Hippocampal formation (tissue), 2 donors: ENCODE data around the gene NEK7.

ENCODE experiments used
- DNase-seq, 2 donors: peaks; one replicate each; lab custom pipeline; 2025; lab: John Stamatoyannopoulos, UW

Gene NEK7

DNA sequence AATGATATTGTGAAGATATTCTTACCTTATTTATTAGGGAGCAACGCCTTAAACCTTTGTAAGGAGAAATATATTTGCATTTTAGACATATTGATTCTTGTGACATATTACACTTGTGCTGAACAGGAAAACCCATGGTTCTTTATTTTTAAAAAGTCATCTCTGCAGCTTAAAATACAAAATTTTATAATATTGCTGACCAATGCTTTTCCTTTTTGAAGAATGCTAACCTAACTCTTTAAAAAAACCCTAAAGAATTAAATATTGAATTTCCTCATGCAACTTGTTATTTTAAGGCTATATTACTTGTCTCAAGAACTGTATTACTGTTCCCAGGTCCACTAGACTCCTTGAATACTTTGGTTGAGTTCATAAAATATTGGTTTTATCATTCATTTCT is 99.0 kb downstream of the NEK7 start:
- DNase-seq = no peak

- no peak for DNase-seq
Observed at GRCh38 chr1:198258491-198258890, 101.7 kb downstream of the NEK7 start.

DNA sequence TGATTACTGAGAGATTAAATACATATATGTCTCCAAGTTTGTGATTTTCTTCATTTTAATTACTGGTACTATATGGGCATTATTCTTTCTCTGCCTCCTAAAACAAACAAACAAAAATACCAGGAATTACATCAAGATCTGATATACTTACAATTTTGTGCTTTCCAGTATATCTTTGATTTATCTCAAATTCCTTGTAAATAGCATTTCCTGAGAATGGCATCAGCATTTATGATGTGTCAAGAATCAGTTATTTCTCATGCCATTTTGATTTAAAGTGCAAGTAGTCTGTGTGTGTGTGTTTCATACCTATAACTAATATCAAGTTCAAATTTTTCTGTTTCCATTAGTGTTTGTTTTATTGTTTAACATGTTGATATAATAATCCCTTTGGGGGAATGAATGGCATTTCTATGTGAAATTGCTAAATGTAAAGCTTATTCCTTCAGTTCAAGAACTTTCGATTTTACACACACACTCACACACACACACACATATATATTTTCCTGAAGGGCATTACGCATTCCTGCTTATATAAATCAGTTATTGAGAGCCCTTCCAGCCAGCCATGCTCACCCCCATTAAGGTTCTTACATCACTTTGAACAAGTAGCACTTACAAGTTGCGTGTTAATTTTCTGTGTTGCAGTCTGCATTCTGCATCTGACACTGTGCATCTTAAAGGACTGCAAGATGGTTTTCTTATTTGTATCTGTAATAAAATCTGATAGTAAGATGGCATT is 102.7 kb downstream of the NEK7 start:
- no peak for DNase-seq

DNA sequence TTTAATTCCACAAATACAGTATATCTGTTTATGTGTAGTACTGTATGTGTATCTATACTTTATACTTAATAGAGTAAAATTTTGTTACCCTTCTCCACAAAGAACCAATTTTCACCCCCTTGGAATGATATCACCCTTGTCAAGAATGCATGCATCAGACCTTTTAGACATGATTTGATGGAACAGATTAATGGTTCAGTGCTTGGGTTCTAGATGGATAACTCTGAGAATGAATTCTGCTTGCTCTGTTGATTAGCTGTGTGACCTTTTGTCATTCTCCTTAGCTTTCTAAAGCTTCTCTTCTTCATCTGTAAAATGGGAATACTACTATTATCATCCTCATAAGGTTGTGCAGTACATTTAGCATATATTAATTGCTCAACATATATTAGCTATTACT is 105.1 kb downstream of the NEK7 start:
- no peak for DNase-seq

DNA sequence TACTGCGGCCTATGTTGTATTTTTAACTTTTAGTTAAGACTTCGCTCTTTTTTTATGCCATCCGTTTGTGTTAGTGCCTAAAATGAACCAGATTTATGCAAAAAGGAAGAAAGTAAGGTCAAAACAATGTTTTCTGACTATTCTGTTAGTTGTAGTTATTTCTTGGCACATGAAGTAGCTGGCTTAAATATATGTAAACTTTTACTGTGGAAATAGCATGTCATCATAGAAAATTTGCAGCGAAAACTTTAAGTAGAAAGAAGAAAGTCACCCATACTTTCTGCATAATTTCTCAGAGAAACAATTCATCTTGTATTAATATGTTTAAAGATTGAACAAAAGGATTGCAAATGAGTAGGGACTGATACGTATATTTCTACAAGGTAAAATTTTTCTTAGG is 106.4 kb downstream of the NEK7 start:
- DNase-seq = no peak

DNA sequence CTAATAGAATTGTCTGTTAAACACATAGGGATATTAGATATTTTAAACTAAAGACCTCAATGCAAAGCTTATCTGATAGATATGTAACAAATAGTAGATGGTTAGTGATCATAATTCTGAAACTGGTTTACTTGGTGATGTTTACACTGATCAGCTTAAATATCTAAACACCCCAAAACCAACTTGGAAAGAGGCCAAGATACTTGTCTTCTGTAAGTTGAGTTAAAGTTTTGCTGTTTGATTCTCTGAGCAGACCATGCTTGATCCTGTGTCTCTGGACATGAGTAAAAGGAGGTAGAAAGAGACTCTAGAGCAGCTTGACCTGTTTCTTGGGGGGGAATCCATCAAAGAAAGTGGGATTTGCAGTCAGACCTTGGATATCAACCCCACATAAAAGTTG is 107.5 kb downstream of the NEK7 start:
- DNase-seq = no peak

DNA sequence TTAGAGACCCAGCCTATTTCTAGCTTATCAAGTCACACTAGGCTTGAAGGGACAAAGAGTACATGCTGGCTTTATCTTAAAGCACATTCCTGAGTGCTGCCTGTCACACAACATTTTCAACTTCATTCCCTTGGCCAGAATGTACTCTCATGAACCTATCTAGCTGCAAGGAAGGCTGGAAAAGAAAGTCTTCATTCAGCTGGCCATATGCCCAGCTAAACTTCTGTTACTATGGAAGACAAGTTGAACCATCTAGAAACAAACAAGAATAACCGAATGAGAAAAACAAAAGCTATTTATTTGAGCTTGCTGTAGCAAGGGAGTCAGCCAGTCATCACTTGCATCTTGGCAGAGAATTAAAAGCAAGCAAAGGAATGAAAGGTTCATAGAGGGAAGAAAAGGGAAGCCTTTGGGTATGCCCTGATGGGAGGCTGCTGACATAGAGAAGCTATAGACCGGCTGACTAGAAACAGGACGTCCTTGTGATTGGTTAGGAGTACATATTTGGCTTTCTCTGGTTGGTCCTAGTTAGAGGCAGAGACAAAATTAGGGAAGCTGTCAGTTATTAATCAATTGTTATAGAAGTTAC is 108.4 kb downstream of the NEK7 start:
- no peak for DNase-seq

DNA sequence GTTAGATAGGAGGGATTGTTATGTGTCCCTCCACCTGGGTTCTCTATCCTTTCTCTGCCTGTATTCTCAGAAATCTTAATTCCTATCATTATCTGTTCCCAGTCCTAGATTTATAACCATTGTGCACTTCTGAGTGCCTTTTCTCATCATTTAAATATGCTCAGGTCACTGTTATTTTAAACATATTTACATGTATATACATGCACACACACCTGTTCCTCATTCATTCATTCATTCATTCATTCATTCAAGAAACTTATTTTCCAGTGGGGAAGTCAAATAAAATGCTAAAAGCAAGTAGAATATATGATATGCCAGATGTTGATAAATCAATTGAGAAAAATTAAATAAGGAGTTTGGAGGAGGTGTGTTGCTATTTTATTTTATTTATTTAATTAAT is 110.3 kb downstream of the NEK7 start:
- DNase-seq = no peak

DNA sequence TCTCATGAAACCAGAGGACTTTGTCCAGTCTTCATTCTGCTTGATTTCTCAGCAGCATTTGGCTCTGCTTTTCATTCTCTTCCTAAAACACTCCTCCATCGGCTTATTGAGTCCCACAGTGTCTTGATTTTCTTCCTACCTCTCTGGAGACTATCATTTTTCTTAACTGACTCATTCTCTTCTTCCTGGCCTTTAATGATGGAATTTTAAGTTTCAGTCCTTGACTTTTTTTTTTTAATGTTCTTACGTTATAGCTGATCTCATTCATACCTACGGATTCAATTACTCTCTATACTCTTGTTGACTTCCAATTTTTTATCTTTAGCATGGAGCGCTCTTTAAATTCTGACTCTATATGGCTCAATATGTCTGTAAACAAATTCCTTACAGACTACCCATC is 111.1 kb downstream of the NEK7 start:
- DNase-seq = no peak

DNA sequence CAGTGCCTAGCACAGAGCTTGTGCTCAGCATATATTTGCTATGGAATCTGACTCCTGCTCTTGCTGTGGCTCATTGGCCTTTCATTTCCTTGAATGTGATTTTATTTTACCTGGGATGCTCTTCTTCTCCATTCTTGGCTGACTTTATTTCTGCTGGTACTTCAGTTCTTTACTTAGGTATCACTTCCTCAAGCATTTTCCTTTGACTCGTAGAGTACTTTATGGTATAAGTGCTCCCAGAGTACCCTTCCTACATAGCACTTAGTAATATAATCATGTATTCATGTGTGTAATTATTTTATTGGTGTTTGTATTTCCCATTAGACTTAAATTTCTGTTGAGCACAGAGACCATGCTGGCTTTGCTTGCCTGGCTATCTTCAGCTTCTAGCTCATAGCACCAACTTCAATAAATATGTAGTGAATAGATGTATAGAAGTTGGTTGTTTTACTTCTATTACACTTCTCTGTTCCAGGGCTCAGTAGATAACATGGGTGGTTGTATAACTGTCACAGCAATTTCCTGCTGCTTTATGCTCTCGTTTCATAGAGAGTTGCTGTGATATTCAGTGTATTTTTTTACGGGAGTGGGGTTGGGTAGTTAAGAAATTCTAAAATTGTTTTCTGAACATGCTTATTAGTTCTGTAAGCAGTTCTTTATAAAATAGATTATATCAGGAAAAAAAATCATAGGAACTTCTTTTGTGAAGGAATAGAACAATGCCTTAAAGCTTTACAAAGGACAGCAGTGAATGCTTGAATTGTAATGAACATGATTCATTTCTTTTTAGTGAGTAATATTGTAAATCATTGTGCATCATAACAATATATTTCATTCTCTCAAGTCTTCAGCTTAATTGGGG is 112.2 kb downstream of the NEK7 start:
- no peak for DNase-seq

GRCh38 chr1:198269646-198269940 is 112.8 kb downstream of the NEK7 start:
- no peak for DNase-seq

DNA sequence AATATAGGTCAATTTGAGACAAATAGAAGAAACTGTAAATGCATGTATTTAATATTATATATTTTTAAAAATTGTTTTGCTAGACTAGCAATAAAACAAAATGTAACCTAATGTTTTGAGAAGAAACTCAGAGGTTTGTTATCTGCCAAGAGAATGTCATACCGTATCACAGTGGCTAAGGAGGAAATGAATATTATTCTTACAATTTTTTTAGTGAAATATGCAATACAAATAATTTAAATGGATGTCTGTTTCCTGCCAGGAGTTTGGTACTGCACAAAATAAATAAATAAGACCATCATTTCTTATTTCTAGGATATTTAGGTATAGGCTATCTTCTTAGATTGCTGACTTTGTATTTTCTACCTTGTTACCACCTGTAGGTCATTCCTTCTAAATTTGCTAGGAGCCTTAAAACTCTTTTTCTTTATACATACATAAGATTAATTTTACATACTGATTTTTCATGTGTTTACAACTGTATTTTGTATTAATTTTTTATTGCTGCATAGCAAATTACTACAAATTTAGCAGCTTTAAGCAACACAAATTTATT is 113.6 kb downstream of the NEK7 start:
- no peak for DNase-seq

DNA sequence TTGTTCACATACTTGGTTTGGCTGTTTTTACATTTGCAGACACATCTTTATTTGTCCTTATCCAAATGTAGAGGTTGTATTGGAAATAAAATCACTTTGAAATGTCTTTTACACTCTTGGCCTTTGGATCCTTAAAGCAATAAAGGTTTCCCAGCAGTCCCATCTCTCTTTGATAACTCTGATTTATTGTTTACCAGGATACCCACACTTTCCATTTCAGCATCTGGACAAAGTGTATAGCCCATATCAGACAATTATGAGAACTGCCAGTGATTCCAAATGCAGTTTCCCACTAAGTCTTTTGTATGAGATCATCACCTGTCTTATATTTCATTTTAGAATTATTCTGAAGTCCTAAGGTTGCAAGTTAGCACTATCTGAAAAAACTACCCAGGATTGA is 114.7 kb downstream of the NEK7 start:
- DNase-seq = no peak

GRCh38 chr1:198272492-198272891 is 115.7 kb downstream of the NEK7 start:
- DNase-seq = no peak

DNA sequence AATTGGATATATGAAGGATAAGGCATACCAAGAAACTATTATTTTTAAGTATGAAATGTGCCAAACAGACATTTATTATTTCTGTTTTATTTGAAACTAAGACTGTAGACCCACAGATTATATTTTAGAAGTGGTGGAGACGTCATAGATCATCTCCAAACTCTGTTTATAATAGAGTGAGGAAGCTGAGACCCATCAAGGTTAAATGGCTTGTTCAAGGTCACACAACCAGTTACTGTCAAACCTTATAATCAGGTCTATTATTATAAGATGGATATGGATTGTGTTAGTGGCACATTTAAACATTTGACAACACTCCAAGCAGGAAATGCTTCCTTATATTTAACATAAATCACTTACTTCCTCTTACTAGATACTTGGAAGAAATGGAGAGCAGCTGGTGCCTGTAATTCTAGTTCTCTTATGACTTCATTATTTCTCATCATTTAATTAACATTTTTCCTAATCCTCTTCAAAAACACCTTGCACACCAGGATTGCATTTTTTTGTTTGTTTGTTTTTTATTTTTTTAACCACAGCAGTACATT is 117.0 kb downstream of the NEK7 start:
- no peak for DNase-seq

DNA sequence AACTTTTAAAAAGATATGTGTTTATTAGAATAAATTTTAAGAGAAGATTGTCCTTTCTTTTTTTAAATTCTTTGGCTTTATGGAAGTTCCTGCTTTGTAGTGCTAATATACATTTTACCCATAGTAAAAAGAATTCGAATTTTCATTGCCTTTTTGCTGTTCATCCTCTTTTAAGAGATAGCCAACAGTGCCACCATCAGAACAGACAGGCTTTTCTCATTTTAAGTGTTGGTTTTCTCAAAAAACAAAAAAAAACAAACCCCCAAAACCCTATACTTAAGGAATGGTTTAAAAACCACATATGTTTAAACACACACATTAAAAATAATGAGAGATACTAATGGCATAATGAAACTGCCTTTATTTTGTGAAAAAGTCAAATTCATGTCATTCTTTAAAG is 118.8 kb downstream of the NEK7 start:
- DNase-seq = no peak

GRCh38 chr1:198276241-198276640 is 119.4 kb downstream of the NEK7 start:
- no peak for DNase-seq

GRCh38 chr1:198278943-198279342 is 122.1 kb downstream of the NEK7 start:
- DNase-seq = no peak

DNA sequence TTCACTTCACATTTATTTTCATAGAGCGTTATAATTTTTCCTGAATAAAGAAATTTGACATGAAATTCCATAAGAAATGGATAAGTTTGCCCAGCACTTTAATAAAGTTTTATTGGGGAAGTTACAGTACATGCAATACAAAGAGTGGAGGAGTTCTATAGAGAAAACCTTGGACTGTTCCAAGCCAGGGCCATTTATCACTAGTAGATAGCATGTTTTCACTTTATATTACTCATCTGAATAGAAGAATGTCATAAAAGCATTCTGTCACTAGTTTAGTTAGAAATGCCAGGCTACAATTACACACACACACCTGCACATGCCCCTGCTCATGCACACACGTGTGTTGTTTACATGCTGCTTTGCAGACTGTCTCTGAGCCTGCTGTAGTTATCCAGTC is 123.3 kb downstream of the NEK7 start:
- DNase-seq = no peak

GRCh38 chr1:198281911-198282310 is 125.1 kb downstream of the NEK7 start:
- no peak for DNase-seq

GRCh38 chr1:198283222-198283621 is 126.4 kb downstream of the NEK7 start:
- no peak for DNase-seq

DNA sequence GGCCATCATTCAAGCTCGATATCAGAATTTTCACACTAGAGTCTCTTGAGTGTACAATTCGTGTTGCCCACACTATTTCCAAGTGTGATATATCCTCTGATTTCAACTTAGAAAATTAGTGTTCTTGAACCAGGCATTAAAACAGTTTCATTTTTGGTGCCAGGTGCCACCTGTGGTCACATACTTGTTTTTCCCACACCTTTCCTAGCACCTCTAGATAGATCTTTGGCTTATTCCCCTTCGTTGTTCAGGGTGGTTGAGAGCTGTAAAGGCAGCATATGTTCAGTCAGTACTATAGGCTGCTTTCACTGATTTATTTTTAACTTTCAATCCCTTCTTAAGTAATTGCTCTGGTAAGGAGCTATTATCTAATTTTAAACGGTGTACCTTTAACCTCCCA is 131.1 kb downstream of the NEK7 start:
- DNase-seq = no peak
